ENCODE data around the gene ERLEC1. TPM values are rescaled to one million over a fixed set of nuclear protein-coding genes. Genes with fewer than 3 reads are reported as not detected.

Gene ERLEC1
- 10 to 100 TPM; 28.8 to 30.1 TPM for total RNA-seq
- polyA plus RNA-seq = 10 to 100 TPM; 30.6 to 32.0 TPM

GRCh38 chr2:53786705-53787613 is at the start of gene ERLEC1, which contains the start of gene ASB3:
Gene ERLEC1, plus strand, starts transcription at chr2:53787044. Its CDS starts 167 bp downstream, at chr2:53787211.
Gene ASB3, minus strand, starts transcription at chr2:53786953. Its CDS starts 21,381 bp downstream, at chr2:53765572.
- under 1% methylated on average over 76 of the region's 77 CpGs for WGBS
- TF ChIP-seq FOXA2 (IDR thresholded peaks at IDR 0.05) (peak; percentile 21), HNF4G (IDR thresholded peaks at IDR 0.05) (no peak), CTCF (IDR thresholded peaks at IDR 0.05; ENCODE audit: low read depth, low read length, missing input control) (no peak), JUND (IDR thresholded peaks at IDR 0.05) (peak; percentile 14 to 40), TAF1 (conservative IDR thresholded peaks at IDR 0.05) (no peak), ATF3 (IDR thresholded peaks at IDR 0.05) (no peak), MAX (IDR thresholded peaks at IDR 0.05) (peak; percentile 75), ZBTB33 (IDR thresholded peaks at IDR 0.05) (peak; percentile 85), YY1 (IDR thresholded peaks at IDR 0.05) (peak; percentile 93), NR2F2 (IDR thresholded peaks at IDR 0.05) (peak; percentile 64), RXRA (IDR thresholded peaks at IDR 0.05) (peak; percentile 42 to 62), REST (IDR thresholded peaks at IDR 0.05) (peak; percentile 74), GABPA (IDR thresholded peaks at IDR 0.05 in 1 of 2, conservative IDR thresholded peaks at IDR 0.05 in 1 of 2) (peak; percentile 85 to 97), RAD21 (IDR thresholded peaks at IDR 0.05) (peak in 1 of 2 donors; percentile 29), EGR1 (IDR thresholded peaks at IDR 0.05; ENCODE audit: low read depth in 2 of 2) (peak in 1 of 2 donors; percentile 67), HNF4A (conservative IDR thresholded peaks at IDR 0.05) (peak in 1 of 2 donors; percentile 17), FOXA1 (IDR thresholded peaks at IDR 0.05) (peak; percentile 44), SP1 (IDR thresholded peaks at IDR 0.05) (peak; percentile 45)
- H3K9me3 ChIP-seq (ENCODE audit: control insufficient read depth in 4 of 4, low read length in 3 of 4) = no peaks in the 10 kb centered on the region
- no peaks in the 10 kb centered on the region for H3K27me3 ChIP-seq (ENCODE audit: control insufficient read depth in 4 of 4, insufficient read depth in 4 of 4, low read length in 3 of 4)
- peaks cover 9 to 26% (median 20%) of the 10 kb centered on the region in 4 donors for H3K4me1 ChIP-seq (ENCODE audit: control insufficient read depth in 4 of 4, insufficient read depth in 4 of 4, low read length in 3 of 4)
- peak; percentile 86 for DNase-seq (ENCODE audit: low spot score)
- no peaks in the 10 kb centered on the region for H3K36me3 ChIP-seq (ENCODE audit: control insufficient read depth in 4 of 4, insufficient read depth in 3 of 4, low read depth in 1 of 4, low read length in 3 of 4)
- peak within 1 kb of the TSS; percentile 15 to 67 for H3K27ac ChIP-seq (ENCODE audit: low read depth in 1 of 2, low read length in 2 of 2)
- peak within 1 kb of the TSS; percentile 71 to 97 (median 86) for H3K4me3 ChIP-seq (ENCODE audit: low read depth in 1 of 3, low read length in 3 of 3)
- H3K9ac ChIP-seq (ENCODE audit: low read depth in 1 of 2, low read length in 2 of 2) = peak within 1 kb of the TSS; percentile 91

Measured in liver (tissue), 9 donors.